Measurements from ENCODE around the gene PRKCA.
A peak's percentile ranks its signal among the peaks of the same experiment; 100 is the strongest.

The PRKCA gene

DNA sequence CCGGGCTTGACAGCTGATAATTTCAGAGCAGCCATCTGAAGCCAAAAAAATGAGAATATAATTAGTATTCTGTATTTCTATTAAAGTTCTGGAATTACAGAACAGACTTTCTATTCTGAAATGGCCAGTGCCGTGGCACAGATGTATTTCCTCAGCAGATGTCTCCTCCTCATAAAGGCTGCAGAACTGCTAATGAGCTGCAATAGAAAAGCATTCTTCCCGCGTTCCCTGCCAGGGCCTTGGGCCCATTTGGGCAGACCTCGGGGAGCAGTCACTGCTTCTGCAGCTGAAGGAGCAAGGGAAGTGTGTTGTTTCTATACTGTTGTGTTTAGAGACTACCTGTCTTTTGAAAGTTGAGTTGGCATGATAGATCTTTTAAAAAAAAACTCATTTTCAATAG lies 379.9 kb downstream of the PRKCA start:
- no peak overlapping the region for H3K4me3 ChIP-seq (ENCODE audit: low read length)
- no peak for DNase-seq (ENCODE audit: low read depth)
- TF ChIP-seq, protein P1, sequence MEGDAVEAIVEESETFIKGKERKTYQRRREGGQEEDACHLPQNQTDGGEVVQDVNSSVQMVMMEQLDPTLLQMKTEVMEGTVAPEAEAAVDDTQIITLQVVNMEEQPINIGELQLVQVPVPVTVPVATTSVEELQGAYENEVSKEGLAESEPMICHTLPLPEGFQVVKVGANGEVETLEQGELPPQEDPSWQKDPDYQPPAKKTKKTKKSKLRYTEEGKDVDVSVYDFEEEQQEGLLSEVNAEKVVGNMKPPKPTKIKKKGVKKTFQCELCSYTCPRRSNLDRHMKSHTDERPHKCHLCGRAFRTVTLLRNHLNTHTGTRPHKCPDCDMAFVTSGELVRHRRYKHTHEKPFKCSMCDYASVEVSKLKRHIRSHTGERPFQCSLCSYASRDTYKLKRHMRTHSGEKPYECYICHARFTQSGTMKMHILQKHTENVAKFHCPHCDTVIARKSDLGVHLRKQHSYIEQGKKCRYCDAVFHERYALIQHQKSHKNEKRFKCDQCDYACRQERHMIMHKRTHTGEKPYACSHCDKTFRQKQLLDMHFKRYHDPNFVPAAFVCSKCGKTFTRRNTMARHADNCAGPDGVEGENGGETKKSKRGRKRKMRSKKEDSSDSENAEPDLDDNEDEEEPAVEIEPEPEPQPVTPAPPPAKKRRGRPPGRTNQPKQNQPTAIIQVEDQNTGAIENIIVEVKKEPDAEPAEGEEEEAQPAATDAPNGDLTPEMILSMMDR (conservative IDR thresholded peaks at IDR 0.05; ENCODE audit: low read length): no peak

DNA sequence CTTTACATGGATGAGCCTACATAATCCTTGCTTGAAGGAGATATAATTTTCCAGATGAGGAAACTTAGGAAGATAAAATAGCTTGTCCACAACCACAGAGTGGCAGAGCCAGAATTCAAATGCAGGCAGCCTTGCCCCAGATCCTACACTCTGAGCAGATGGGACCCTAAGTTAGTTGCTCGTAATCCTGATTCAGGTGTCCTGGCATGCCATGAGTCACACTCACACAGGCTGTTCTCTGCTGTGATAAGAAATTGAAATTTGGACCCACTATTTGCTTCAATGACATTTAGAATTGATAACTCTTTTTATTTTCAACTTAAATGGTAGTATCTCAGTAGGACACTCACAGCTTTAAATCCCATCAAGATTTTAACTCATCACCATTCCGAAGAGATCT lies 381.8 kb downstream of the PRKCA start:
- TF ChIP-seq, protein P1 (conservative IDR thresholded peaks at IDR 0.05; ENCODE audit: low read length): no peak
- DNase-seq (ENCODE audit: low read depth): no peak
- H3K4me3 ChIP-seq (ENCODE audit: low read length): no peak overlapping the region

DNA sequence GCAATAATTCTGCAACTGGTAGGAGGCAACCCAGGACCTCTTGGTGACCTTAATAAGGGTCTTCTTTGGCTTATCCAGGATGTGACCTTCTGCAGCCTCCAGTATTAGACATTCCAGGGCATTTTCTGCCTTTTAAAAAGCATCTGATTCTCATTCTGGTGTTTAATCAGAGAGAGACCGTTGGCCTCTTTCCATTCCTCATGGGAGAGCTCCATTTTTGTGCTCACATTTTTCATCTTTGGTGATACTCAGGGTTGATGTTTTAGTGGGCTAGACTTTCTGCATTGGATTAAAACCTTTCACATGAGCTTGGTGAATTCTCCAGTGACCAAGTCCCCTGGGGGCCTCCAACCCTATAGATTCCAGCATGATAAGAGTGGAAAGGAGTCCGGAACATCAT lies 382.3 kb downstream of the PRKCA start:
- H3K4me3 ChIP-seq (ENCODE audit: low read length): no peak overlapping the region
- TF ChIP-seq, protein P1 (conservative IDR thresholded peaks at IDR 0.05; ENCODE audit: low read length): no peak
- DNase-seq (ENCODE audit: low read depth): peak; percentile 21

DNA sequence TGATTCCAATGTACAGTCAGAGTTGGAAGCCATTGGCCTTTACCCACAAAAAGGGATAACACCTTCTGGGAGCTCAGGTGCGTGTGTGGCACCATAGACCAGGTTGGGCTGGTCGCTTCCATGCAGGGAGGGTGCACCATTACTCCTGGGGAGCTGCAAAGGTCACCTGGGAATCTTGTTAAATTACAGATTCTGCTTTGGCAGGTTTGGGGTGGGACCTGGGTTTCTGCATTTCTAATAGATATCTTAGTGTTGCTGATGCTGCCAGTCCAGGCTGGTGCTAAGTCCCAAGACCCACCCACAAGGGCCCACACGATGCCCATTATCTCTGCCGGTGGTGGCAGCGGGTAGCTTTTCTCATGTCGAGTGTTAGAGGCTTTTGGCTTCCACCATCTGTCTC lies 384.2 kb downstream of the PRKCA start:
- DNase-seq (ENCODE audit: low read depth): no peak
- TF ChIP-seq, protein P1 (conservative IDR thresholded peaks at IDR 0.05; ENCODE audit: low read length): no peak
- H3K4me3 ChIP-seq (ENCODE audit: low read length): no peak overlapping the region

DNA sequence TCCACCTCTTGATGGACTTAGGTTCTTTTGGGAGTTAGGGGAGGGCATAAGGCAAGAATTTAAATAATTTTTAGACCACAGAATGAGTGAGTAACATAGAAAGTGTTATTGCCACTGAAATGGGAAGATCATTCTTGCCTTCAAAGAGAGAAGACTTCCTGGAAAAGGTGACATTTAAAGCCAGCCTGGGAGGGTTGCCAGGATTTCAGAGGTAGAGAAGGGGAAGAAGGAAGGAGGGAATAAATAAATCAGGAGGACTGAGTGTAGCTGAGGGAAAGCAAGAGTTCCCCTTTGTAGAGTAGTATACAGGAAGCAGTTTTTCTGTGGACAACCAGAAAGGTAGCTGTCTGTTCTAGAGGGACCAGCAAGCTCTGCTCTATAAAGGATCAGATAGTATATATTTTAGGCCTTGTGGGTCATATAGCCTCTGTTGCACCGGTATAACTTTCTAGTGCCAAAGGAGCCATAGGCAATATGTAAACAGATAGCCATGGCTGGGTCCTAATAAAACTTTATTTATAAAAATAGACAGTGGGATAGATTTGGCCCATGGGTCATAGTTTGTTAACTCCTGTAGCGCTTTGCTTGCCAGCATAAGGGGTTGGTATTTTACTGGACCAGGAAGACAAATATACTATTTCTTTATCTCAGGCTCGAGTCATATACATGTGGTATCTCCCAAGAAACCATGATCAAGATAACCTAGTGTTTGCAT lies 385.3 kb downstream of the PRKCA start:
- TF ChIP-seq, protein P1 (conservative IDR thresholded peaks at IDR 0.05; ENCODE audit: low read length): no peak

DNA sequence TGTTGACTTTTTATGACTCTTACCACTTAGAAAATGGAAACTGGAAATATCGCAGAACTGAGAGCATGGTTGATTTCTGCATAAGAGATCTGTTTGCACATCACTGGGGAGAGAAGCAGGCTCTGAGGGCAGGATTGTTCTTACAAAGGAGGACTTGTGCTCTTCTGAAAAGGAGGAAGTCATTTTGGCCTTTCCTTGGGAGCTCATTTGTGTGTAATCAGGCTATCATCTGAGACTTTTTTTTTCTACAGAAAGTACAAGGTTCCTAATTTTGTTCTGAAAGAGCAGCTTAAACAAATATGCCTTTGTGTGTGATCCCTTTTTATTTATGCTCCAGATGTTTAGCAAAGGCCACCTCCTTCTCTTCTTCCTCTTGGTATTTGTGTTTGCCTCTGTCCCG lies 386.8 kb downstream of the PRKCA start:
- H3K4me3 ChIP-seq (ENCODE audit: low read length): no peak overlapping the region
- TF ChIP-seq, protein P1 (conservative IDR thresholded peaks at IDR 0.05; ENCODE audit: low read length): no peak
- no peak for DNase-seq (ENCODE audit: low read depth)

More for the DNA sequence above, 385.3 kb downstream of the PRKCA start:
- H3K4me3 ChIP-seq (ENCODE audit: low read length): no peak overlapping the region
- no peak for DNase-seq (ENCODE audit: low read depth)

DNA sequence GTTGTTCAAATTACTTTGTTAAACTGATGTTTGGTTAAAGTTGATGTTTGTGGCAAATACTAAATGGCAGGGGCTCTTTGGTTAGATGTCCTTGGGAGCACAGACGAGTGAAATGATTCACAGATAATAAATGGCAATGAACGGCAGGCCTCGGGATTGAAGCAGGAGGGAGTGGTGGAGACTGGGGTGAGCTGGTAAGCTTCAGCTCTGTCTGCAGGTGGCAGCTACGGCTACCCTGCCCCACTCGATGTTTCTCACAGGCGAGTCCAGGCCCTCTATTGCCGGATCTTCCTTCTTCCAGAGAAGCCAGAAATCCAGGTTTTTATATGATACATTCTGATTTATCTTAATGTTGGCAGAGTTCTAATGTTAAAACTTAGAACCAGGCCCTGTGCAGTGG lies 387.8 kb downstream of the PRKCA start:
- TF ChIP-seq, protein P1 (conservative IDR thresholded peaks at IDR 0.05; ENCODE audit: low read length): no peak
- no peak overlapping the region for H3K4me3 ChIP-seq (ENCODE audit: low read length)
- no peak for DNase-seq (ENCODE audit: low read depth)
